ENCODE data around the gene RBFOX2.

RBFOX2 gene

GRCh38 chr22:36042240-36042639 lies 13.6 kb upstream of the RBFOX2 start:
- H3K4me3 ChIP-seq (ENCODE audit: low read length) = no peak overlapping the region
- DNase-seq (ENCODE audit: low read depth) = no peak
- no peak for TF ChIP-seq CTCF (conservative IDR thresholded peaks at IDR 0.05; ENCODE audit: low read depth, low read length)

GRCh38 chr22:36039125-36039524 lies 10.5 kb upstream of the RBFOX2 start:
- no peak overlapping the region for H3K4me3 ChIP-seq (ENCODE audit: low read length)
- no peak for DNase-seq (ENCODE audit: low read depth)
- no peak for TF ChIP-seq CTCF (conservative IDR thresholded peaks at IDR 0.05; ENCODE audit: low read depth, low read length)

- no peak overlapping the region for H3K4me3 ChIP-seq (ENCODE audit: low read length)
- no peak for DNase-seq (ENCODE audit: low read depth)
- TF ChIP-seq CTCF (conservative IDR thresholded peaks at IDR 0.05; ENCODE audit: low read depth, low read length) = no peak
Measured at GRCh38 chr22:36037102-36037758, 8.6 kb upstream of the RBFOX2 start.

GRCh38 chr22:36036167-36036624 lies 7.6 kb upstream of the RBFOX2 start:
- no peak for TF ChIP-seq CTCF (conservative IDR thresholded peaks at IDR 0.05; ENCODE audit: low read depth, low read length)
- no peak for DNase-seq (ENCODE audit: low read depth)
- H3K4me3 ChIP-seq (ENCODE audit: low read length) = no peak overlapping the region

GRCh38 chr22:36032611-36033010 lies 4.0 kb upstream of the RBFOX2 start:
- TF ChIP-seq CTCF (conservative IDR thresholded peaks at IDR 0.05; ENCODE audit: low read depth, low read length) = no peak
- no peak for DNase-seq (ENCODE audit: low read depth)
- H3K4me3 ChIP-seq (ENCODE audit: low read length) = no peak overlapping the region

GRCh38 chr22:36029406-36029755 lies 757 bp upstream of the RBFOX2 start:
- H3K4me3 ChIP-seq (ENCODE audit: low read length) = peak overlapping the region; percentile 54
- no peak for TF ChIP-seq CTCF (conservative IDR thresholded peaks at IDR 0.05; ENCODE audit: low read depth, low read length)
- DNase-seq (ENCODE audit: low read depth) = no peak

GRCh38 chr22:36027935-36028645 lies 534 bp downstream of the RBFOX2 start:
- TF ChIP-seq CTCF (conservative IDR thresholded peaks at IDR 0.05; ENCODE audit: low read depth, low read length) = no peak
- DNase-seq (ENCODE audit: low read depth) = no peak
- peak overlapping the region; percentile 64 for H3K4me3 ChIP-seq (ENCODE audit: low read length)

All from retinal pigment epithelial cell (primary cell).